SK-N-SH (cell line): ENCODE data around the gene FBXO21.

Source experiments
- POLR2AphosphoS5 ChIP-seq: IDR thresholded peaks from 2 replicates; pipeline ENCODE4 v1.6.1; 2012; ENCODE audit warnings: low read depth, low read length
- RCOR1 ChIP-seq: fragments of 150-350 bp; IDR thresholded peaks from 2 replicates; pipeline ENCODE4 v1.6.1; 2017; ENCODE audit warnings: antibody characterized with exemption, low read length
- RXRA ChIP-seq: IDR thresholded peaks from 2 replicates; pipeline ENCODE4 v1.4.0; 2012; ENCODE audit warnings: low read depth, mild to moderate bottlenecking, borderline replicate concordance
- YY1 ChIP-seq: IDR thresholded peaks from 2 replicates; pipeline ENCODE4 v1.4.0; 2012; ENCODE audit warnings: low read depth, mild to moderate bottlenecking
- TF ChIP-seq, protein P1 (sequence below): fragments of 200-600 bp; sonication (generic); IDR thresholded peaks from 2 replicates; pipeline ENCODE4 v1.6.1; 2017; ENCODE audit warnings: antibody characterized with exemption, mild to moderate bottlenecking, moderate library complexity
- TF ChIP-seq, protein P2 (sequence below): IDR thresholded peaks from 2 replicates; pipeline ENCODE4 v1.6.1; 2012; ENCODE audit warnings: mild to moderate bottlenecking, low read depth, low read length, moderate library complexity
- TF ChIP-seq, protein P3 (sequence below): IDR thresholded peaks from 2 replicates; pipeline ENCODE4 v1.4.0; 2012; ENCODE audit warnings: low read depth
- TF ChIP-seq, protein P4 (sequence below): fragments of 150-350 bp; IDR thresholded peaks from 2 replicates; pipeline ENCODE4 v1.6.1; 2016; ENCODE audit warnings: mild to moderate bottlenecking, low read depth, low read length

DNA sequence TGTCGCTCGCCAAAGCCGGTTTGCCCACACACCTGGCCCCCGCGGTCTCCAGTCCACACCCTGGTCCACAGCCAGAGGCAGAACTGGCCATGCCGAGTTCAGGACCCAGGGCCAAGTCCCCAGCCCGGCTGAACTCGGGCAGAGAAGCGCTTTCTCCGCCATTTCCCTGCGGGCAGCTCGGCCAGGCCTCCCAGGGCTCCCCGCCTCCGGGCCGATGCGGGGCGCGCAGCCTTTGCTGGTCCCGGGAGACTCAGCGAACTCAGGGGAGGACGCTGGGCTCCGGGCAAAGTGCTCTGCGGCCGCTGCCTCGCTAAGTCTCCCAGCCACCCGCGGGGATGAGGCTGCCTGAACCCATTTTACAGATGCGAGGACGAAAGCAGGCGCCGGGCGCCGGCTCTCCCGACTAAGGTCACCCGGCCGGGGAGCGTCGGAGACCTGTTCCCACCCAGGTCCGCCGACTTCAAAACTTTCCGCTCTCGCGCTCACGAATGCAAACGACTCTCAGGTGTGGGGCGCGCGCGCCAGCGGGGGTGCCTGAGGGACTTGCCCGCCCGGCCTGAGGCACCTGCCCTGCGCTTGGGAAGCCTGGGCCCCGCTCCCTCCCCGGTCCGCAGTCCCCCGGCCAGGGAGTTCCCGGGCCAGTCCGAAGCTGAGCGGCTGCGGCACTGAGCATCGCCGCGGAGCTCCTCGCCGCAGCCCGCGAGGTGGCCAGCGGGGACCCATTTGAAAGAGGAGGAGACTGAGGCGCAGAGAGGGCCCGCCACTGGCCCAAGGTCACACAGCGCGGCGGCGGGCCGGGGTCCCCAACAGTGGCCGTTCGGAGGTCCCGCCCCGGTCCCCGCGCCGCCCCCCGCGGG is 91.7 kb downstream of the FBXO21 start:
- TF ChIP-seq, protein P1, sequence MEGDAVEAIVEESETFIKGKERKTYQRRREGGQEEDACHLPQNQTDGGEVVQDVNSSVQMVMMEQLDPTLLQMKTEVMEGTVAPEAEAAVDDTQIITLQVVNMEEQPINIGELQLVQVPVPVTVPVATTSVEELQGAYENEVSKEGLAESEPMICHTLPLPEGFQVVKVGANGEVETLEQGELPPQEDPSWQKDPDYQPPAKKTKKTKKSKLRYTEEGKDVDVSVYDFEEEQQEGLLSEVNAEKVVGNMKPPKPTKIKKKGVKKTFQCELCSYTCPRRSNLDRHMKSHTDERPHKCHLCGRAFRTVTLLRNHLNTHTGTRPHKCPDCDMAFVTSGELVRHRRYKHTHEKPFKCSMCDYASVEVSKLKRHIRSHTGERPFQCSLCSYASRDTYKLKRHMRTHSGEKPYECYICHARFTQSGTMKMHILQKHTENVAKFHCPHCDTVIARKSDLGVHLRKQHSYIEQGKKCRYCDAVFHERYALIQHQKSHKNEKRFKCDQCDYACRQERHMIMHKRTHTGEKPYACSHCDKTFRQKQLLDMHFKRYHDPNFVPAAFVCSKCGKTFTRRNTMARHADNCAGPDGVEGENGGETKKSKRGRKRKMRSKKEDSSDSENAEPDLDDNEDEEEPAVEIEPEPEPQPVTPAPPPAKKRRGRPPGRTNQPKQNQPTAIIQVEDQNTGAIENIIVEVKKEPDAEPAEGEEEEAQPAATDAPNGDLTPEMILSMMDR: no peak
- TF ChIP-seq RXRA (no peak), POLR2AphosphoS5 (no peak), RCOR1 (no peak), YY1 (no peak)
- TF ChIP-seq, protein P2, sequence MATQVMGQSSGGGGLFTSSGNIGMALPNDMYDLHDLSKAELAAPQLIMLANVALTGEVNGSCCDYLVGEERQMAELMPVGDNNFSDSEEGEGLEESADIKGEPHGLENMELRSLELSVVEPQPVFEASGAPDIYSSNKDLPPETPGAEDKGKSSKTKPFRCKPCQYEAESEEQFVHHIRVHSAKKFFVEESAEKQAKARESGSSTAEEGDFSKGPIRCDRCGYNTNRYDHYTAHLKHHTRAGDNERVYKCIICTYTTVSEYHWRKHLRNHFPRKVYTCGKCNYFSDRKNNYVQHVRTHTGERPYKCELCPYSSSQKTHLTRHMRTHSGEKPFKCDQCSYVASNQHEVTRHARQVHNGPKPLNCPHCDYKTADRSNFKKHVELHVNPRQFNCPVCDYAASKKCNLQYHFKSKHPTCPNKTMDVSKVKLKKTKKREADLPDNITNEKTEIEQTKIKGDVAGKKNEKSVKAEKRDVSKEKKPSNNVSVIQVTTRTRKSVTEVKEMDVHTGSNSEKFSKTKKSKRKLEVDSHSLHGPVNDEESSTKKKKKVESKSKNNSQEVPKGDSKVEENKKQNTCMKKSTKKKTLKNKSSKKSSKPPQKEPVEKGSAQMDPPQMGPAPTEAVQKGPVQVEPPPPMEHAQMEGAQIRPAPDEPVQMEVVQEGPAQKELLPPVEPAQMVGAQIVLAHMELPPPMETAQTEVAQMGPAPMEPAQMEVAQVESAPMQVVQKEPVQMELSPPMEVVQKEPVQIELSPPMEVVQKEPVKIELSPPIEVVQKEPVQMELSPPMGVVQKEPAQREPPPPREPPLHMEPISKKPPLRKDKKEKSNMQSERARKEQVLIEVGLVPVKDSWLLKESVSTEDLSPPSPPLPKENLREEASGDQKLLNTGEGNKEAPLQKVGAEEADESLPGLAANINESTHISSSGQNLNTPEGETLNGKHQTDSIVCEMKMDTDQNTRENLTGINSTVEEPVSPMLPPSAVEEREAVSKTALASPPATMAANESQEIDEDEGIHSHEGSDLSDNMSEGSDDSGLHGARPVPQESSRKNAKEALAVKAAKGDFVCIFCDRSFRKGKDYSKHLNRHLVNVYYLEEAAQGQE: no peak
- TF ChIP-seq, protein P3, sequence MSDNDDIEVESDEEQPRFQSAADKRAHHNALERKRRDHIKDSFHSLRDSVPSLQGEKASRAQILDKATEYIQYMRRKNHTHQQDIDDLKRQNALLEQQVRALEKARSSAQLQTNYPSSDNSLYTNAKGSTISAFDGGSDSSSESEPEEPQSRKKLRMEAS: no peak
- TF ChIP-seq, protein P4, sequence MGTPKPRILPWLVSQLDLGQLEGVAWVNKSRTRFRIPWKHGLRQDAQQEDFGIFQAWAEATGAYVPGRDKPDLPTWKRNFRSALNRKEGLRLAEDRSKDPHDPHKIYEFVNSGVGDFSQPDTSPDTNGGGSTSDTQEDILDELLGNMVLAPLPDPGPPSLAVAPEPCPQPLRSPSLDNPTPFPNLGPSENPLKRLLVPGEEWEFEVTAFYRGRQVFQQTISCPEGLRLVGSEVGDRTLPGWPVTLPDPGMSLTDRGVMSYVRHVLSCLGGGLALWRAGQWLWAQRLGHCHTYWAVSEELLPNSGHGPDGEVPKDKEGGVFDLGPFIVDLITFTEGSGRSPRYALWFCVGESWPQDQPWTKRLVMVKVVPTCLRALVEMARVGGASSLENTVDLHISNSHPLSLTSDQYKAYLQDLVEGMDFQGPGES: no peak
